GM23248 (cell line): ENCODE data around the gene GSTO2.

ENCODE experiments used
- EZH2 ChIP-seq: fragments of 200-600 bp; sonication (generic); IDR thresholded peaks from 2 replicates; pipeline ENCODE4 v1.6.1; 2018; ENCODE audit warnings: antibody characterized with exemption, mild to moderate bottlenecking; ENCODE audit not compliant: insufficient read depth, poor library complexity, severe bottlenecking
- EZH2phosphoT487 ChIP-seq: fragments of 200-600 bp; sonication (generic); IDR thresholded peaks from 2 replicates; pipeline ENCODE4 v1.6.1; 2018; ENCODE audit warnings: antibody characterized with exemption, moderate library complexity, mild to moderate bottlenecking, low read depth; ENCODE audit not compliant: insufficient read depth

DNA sequence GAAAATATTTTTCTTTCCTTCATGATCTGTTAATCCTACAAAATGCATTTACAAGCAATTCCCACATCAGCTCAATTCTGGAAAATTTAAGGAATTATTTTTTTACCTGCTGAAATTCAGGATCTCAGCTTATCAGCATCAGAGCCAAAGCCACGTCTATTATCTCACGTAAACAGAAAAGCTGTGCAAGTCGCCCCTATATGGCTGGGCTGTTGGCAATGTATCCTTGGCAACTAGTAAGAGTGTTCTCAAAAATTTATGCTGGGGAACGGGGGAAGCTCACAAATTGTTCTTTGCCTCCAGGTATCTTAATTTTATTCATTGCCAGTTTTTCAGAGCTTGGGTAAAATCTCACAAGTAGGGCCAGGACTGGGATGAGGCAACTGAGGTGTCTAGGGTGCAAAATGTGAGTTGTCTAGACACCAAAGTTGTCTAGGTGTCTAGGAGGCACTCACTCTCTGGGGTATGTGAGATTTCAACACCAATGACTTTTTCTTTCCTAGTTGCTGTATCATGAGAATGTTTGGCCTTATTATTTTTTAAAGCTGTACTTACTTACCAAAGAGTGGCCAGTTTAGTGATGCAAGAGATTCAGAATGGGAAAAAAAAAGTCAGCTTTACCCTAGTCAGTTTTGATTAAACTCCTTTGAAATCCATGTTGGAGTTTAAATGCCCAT lies 5.1 kb downstream of the GSTO2 start:
- TF ChIP-seq EZH2 = no peak
- no peak for TF ChIP-seq EZH2phosphoT487
